ENCODE results near the gene LSR.

The LSR gene

GRCh38 chr19:35247526-35248309, 1.1 kb upstream of the LSR start:
- DNase-seq, result peak; percentile 44

- no peak for DNase-seq
Observed at GRCh38 chr19:35249146-35249847, 495 bp downstream of the LSR start.

GRCh38 chr19:35249848-35250711, 1.3 kb downstream of the LSR start:
- DNase-seq, result no peak

DNA sequence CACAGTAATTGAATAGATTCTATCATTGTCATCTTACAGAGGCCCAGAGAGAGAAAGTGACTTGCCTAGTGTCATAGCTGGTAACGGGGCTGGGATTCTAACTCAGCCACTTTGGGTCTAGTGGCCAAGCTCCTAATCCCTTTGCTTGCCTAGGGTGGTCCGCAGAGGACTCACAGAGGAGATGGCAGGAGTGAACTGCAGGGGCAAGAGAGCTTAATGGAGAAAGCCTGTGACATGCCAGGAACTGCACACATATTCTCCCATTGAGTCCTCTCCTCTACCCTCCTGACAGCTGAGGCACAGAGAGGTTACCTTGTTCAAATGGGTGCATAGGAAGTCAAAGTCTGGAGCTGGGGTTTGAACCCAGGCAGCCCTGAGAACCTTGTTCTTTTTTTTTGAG, 2.7 kb downstream of the LSR start:
- no peak for DNase-seq

DNA sequence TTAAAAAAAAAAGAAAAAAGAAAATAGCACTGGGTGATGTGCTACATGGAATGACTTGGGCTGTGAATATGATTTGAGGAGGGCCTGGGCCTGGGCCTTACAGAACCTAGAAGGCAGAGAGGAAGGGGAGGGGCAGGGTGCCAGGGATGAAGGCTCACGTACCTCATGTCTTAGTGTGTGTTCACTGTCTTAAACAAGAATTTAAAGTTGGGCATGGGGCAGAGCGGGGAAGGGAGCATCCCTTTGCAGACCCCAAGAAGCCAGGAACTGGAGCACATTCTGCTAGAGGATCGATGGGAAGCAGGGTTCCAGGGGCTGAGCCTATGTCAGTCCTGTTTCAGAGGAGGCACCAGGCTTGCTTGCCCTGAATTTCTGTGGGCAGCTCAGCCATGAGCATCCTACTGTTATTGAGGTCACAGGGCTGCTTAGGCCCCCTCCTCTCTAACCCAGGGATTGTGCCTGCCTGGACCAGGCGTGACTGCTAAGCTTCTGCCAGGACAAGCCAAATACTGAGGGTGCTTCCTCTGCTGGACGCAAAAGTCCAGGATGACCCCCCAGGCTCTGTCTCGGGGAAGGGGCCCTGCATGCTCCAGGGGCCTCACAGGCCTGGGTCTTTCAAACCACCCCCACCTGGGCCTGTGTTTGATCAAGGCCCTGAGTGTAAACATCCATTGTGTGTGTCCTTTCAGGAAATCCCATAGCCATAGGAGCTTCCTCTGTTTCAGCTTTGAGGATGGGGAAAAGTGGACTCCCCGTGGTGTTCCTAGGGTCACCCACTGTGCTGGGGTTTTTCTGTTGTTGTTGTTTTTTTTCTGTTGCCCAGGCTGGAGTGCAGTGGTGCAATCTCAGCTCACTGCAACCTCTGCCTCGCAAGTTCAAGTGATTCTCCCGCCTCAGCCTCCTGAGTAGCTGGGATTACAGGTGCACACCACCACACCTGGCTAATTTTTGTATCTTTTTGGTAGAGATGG, 4.8 kb downstream of the LSR start:
- no peak for DNase-seq

DNA sequence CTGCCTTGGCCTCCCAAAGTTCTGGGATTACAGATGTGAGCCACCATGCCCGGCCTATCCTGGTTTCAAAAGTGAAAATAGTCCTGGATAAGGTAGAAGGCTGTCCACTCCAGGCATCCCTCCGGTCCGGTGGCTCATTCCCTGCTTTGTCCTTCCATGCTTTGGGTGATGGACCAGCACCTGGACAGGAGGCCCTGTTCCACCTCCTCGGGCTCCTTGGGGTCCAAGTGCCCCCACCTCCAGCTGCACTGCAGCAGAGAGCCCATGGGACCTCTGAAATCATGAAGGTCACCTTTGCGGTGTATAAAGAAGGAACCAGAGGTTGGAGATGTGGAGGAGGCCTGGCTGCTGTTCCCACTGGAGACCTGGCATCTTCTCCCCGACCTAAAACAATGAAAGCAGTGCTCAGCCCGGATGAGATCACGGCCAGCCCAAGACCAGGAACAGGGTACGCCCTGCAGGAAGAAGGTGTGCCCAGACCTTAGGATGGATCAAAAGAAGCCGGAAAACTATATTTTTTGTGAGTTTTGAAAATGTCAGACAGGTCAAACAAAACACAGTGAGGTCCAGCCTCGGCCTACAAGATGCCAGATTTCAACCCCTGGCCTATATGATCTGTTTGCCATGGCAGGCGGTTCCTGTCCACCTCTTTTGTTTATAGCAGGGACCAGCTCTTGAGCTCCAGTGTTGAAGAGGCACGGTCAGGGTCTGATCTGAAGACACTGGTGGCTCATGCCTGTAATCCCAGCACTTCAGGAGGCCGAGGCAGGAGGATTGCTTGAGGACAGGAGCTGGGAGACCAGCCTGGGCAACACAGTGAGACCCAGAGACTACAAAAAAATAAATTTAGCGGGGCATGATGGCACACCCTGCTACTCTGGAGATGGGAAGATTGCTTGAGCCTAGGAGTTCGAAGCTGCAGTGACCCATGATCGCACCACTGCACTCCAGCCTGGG, 5.8 kb downstream of the LSR start:
- DNase-seq, result no peak

DNA sequence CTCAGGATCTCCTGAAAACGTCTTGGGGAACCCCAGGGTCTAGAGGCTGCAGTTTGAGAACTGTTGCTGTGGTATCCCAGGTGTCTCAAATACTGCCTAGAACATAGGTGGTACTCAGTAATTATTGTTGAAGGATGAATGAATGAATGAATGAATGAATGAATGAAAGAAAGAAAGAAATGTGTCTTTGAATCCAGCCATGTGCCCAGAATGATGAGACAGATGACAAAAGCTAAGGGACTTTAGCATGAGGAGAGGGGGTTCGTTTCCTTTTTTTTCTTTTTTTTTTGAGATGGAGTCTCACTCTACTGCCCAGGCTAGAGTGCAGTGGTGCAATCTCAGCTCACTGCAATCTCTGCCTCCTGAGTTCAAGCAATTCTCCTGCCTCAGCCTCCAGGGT, 7.8 kb downstream of the LSR start:
- no peak for DNase-seq

DNA sequence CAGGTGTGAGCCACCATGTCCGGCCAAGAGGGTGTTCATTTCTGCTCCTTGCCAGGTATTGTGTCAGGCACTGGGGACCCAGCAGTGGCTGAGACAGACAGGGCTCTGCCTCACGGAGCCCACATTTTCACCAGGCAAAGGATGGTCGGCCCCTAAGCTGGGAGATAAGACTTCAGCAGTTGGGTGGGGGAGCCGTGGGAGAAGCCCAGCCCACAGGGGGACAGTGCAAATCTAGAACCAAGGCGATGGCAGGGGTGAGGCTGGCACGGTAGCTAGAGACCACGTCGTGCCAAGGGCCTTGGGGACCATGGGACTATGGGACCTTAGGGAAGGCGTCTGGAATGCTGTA, 8.3 kb downstream of the LSR start:
- no peak for DNase-seq

GRCh38 chr19:35260694-35261304, 12.0 kb downstream of the LSR start:
- no peak for DNase-seq

DNA sequence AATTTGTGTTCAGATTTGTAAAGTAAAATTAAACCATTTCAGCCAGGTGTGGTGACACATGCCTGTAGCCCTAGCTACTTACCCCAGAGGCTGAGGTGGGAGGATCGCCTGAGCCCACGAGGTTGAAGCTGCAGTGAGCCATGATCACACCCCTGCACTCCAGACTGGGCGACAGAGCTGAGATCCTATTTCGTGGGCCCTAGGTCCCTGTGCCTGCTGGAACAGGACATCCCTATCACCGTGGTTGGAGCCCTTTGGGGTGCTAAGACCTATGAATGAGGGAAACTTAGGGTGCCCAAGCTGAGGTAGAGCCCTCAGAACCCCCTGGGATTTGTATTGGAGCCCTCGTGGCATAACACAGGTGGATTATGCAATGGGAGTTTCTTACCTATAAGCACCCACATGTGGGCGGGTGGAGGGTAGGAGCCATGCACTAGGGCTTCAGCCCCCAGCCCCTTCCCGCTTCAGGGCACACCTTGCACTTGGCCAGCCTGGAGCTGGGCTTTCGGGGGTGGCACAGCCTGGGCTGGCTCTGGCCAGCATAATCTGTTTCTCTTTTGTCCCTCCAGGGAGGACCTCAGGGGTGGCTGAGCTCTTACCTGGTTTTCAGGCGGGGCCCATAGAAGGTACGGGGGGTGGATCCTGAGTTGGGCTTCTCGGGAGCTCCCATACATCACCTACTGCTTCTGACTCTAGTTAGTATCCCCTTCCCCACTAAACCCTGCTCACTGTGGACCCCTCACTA, 12.7 kb downstream of the LSR start:
- no peak for DNase-seq

GRCh38 chr19:35262101-35262761, 13.4 kb downstream of the LSR start:
- no peak for DNase-seq

- DNase-seq, result no peak
Observed at GRCh38 chr19:35264268-35265125, 15.7 kb downstream of the LSR start.

DNA sequence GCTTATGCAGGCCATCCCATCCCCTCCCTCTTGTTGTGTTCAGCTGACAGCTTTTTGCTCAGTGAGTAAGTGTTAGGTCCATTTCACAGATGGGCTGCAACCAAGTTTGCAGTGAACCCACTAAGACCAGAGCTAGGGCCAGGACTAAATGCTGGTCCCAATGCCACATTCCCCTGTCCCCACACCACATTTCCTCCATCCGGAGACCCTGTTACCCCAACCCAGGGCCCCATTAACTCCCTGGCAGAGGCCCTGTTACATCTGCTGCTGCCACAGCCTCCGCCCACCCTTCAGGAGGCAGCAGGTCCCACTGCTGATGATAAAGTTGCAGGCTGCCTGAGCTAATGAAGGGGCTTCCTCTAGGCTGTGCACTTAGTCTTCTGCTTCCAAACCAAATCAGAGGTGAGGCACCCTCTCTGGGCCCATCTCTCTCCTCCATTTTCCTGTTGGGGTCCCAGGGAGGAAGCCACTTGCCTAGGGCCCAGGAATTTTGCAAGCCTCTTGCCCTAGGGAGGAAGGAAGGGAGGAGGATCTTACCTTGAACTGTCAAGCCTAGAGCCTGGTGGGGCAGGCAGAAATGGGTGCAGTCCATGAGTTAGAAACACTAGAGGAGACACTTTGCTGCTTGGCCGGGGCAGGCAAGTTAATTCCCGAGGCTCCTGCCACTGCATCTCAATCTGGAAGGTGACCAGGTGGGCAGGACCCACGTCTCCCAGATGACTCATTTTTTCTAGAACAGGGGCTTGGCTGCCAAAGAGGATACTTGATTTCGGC, 16.5 kb downstream of the LSR start:
- no peak for DNase-seq

DNA sequence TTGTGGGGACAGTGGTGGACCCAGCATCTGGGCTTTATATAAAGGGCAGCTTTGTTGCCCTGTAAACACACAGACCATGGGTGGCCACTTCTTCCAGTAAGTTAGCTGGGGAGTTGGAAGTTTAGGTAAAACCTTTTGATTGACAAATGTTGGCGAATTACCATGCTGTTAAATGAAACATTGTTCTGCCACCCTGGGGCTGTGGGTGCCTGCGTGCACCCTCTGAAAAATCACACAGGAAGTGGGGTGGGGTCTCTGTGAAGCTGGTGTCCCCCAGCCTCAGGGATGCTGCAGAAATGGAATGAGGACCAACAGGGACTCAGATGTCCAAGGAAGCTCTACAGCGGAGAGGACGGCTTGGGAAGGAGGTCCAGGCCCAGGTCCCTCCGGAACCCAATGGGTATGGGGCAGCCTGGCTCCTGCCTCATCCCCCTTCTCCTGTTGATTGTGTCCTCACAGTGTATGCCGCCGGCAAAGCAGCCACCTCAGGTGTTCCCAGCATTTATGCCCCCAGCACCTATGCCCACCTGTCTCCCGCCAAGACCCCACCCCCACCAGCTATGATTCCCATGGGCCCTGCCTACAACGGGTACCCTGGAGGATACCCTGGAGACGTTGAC, 17.2 kb downstream of the LSR start:
- DNase-seq, result no peak

DNA sequence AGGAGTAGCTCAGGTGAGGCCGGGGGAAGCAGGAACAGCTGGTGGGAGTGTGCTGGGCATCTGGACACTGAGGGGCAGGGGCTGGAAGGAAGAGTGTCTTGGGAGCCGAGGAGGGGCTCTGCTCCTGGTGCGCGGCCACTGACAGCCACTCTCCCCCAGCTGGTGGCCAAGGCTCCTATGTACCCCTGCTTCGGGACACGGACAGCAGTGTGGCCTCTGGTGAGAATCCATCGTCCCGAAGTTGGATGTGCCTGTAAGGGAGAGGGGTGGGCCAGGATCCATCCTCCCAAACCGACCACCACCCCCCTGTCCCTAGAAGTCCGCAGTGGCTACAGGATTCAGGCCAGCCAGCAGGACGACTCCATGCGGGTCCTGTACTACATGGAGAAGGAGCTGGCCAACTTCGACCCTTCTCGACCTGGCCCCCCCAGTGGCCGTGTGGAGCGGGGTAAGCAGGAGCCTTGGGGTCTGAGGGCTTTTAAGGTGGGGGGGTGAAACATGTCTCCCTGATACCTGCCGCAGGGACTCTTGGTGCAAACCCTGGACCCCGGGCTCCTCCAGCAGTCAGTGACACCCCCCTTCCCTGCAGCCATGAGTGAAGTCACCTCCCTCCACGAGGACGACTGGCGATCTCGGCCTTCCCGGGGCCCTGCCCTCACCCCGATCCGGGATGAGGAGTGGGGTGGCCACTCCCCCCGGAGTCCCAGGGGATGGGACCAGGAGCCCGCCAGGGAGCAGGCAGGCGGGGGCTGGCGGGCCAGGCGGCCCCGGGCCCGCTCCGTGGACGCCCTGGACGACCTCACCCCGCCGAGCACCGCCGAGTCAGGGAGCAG, 17.9 kb downstream of the LSR start:
- DNase-seq, result no peak

DNA sequence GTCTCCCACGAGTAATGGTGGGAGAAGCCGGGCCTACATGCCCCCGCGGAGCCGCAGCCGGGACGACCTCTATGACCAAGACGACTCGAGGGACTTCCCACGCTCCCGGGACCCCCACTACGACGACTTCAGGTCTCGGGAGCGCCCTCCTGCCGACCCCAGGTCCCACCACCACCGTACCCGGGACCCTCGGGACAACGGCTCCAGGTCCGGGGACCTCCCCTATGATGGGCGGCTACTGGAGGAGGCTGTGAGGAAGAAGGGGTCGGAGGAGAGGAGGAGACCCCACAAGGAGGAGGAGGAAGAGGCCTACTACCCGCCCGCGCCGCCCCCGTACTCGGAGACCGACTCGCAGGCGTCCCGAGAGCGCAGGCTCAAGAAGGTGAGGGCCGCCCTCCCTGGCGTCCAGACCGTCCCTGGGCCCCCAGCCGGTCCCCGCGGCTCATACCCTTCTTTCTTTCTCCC, 18.6 kb downstream of the LSR start:
- no peak for DNase-seq

Data from effector CD4-positive, alpha-beta T cell (primary cell).